ENCODE measurements around the gene BNC2. TPM values are rescaled to one million over a fixed set of nuclear protein-coding genes. Genes with fewer than 3 reads are reported as not detected.

Gene BNC2
- total and polyA plus RNA-seq, 2 of the 13 experiments (the other 11 are each of a cell fraction or from before 2014, with no cell fraction given), result not detected

GRCh38 chr9:16709924-16710323 is 160.5 kb downstream of the BNC2 start:
- H3K4me2 ChIP-seq (ENCODE audit: low read depth, low read length), result no peak overlapping the region
- H2AFZ ChIP-seq (ENCODE audit: low read length), result no peak overlapping the region
- TF ChIP-seq NR0B2 (CRISPR knock-in tag; IDR thresholded peaks at IDR 0.05) (no peak), SMYD3 (CRISPR knock-in tag; IDR thresholded peaks at IDR 0.05) (no peak), MXD4 (CRISPR knock-in tag; IDR thresholded peaks at IDR 0.05) (no peak)
- in situ Hi-C loops (cut with HindIII; ENCODE audit: extremely low pct_ligation_motif_present, low pct_unique_long_range_greater_than_20kb), result no loop called here
- no peak overlapping the region for H3K27ac ChIP-seq (ENCODE audit: extremely low read length, insufficient read depth, low read length)
- H3K9ac ChIP-seq (ENCODE audit: insufficient read depth, low read depth, low read length), result no peak overlapping the region
- H3K4me1 ChIP-seq (ENCODE audit: insufficient read depth, low read length), result no peaks in the 10 kb centered on the region
- 3% methylated on average over 2 of the region's 2 CpGs for WGBS (ENCODE audit: low lambda C conversion rate)
- H3K79me2 ChIP-seq (ENCODE audit: insufficient read depth, low read length), result no peaks in the 10 kb centered on the region
- CTCF ChIA-PET (ENCODE audit: low intra/inter-chr PET ratio, low total read pairs), result no interaction called here
- POLR2A ChIA-PET, result no interaction called here
- ATAC-seq (no peak), FAIRE-seq (no peak), DNase-seq (ENCODE audit: low spot score) (no peak)
- BruUV-seq (replicated peaks), result no TSS peak
- no peaks in the 10 kb centered on the region for H3K36me3 ChIP-seq (replicated peaks in 1 of 2; ENCODE audit: control insufficient read depth in 1 of 2, insufficient read depth in 2 of 2, low read length in 2 of 2)
- H3K9me3 ChIP-seq (ENCODE audit: low read length), result no peaks in the 10 kb centered on the region
- H3K4me3 ChIP-seq (replicated peaks in 1 of 3; ENCODE audit: insufficient read depth in 1 of 3, low read depth in 2 of 3, low read length in 3 of 3), result no peak overlapping the region
- H4K20me1 ChIP-seq (ENCODE audit: insufficient read depth, low read length), result no peaks in the 10 kb centered on the region
- no peaks in the 10 kb centered on the region for H3K27me3 ChIP-seq (ENCODE audit: control insufficient read depth in 1 of 2, insufficient read depth in 2 of 2, low read length in 2 of 2)
- intact Hi-C loops (cut with micrococcal nuclease; ENCODE audit: unreplicated experiment), result no loop called here

- Histone ChIP-seq H2AFZ (ENCODE audit: low read length) (no peak overlapping the region), H3K4me2 (ENCODE audit: low read depth, low read length) (no peak overlapping the region)
- in situ Hi-C loops (cut with HindIII; ENCODE audit: extremely low pct_ligation_motif_present, low pct_unique_long_range_greater_than_20kb), result no loop called here
These were observed 161.6 kb downstream of the BNC2 start for GRCh38 chr9:16708656-16709435.

More at GRCh38 chr9:16708656-16709435, 161.6 kb downstream of the BNC2 start:
- ATAC-seq, result no peak
- H3K9ac ChIP-seq (ENCODE audit: insufficient read depth, low read depth, low read length), result no peak overlapping the region
- WGBS (ENCODE audit: low lambda C conversion rate), result 22% methylated on average over 13 of the region's 13 CpGs
- H3K36me3 ChIP-seq (replicated peaks in 1 of 2; ENCODE audit: control insufficient read depth in 1 of 2, insufficient read depth in 2 of 2, low read length in 2 of 2), result no peaks in the 10 kb centered on the region
- H3K4me3 ChIP-seq (replicated peaks in 1 of 3; ENCODE audit: insufficient read depth in 1 of 3, low read depth in 2 of 3, low read length in 3 of 3), result no peak overlapping the region
- no peaks in the 10 kb centered on the region for H4K20me1 ChIP-seq (ENCODE audit: insufficient read depth, low read length)
- no peaks in the 10 kb centered on the region for H3K27me3 ChIP-seq (ENCODE audit: control insufficient read depth in 1 of 2, insufficient read depth in 2 of 2, low read length in 2 of 2)
- no peaks in the 10 kb centered on the region for H3K79me2 ChIP-seq (ENCODE audit: insufficient read depth, low read length)
- ChIA-PET POLR2A (no interaction called here), CTCF (ENCODE audit: low intra/inter-chr PET ratio, low total read pairs) (no interaction called here)
- no TSS peak for BruUV-seq (replicated peaks)
- no peak for FAIRE-seq
- intact Hi-C loops (cut with micrococcal nuclease; ENCODE audit: unreplicated experiment), result no loop called here
- no peaks in the 10 kb centered on the region for H3K4me1 ChIP-seq (ENCODE audit: insufficient read depth, low read length)
- TF ChIP-seq ATF6 (CRISPR knock-in tag; conservative IDR thresholded peaks at IDR 0.05), result no peak
- no peak for TF ChIP-seq HMGXB3 (CRISPR knock-in tag; IDR thresholded peaks at IDR 0.05; ENCODE audit: borderline replicate concordance)
- TF ChIP-seq MAFF (IDR thresholded peaks at IDR 0.05; ENCODE audit: low read depth, low read length), result peak; percentile 90
- peak; percentile 89 to 95 for TF ChIP-seq MAFK (conservative IDR thresholded peaks at IDR 0.05 in 1 of 2, IDR thresholded peaks at IDR 0.05 in 1 of 2; ENCODE audit: low read length in 2 of 2)
- H3K9me3 ChIP-seq (ENCODE audit: low read length), result no peaks in the 10 kb centered on the region
- DNase-seq (ENCODE audit: low spot score), result no peak
- H3K27ac ChIP-seq (ENCODE audit: extremely low read length, insufficient read depth, low read length), result no peak overlapping the region
